ENCODE measurements around the gene STIL.
"Not testable (repeated sequence)": the region's sequence is repeated elsewhere in the genome, so short reads cannot be mapped to it uniquely, and the experiment has no call there.

The STIL gene

DNA sequence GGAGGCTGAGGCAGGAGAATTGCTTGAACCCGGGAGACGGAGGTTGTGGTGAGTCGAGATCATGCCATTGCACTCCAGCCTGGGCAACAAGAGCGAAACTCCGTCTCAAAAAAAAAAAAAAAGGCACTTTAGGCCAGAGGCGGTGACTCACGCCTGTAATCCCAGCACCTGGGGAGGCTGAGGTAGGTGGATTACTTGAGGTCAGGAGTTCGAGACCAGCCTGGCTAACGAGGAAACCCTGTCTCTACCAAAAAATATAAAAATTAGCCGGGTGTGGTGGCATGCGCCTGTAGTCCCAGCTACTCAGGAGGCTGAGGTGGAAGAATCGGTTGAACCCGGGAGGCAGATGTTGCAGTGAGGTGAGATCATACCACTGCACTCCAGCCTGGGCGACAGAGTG, 6.0 kb upstream of the STIL start:
- not testable (repeated sequence) for DNase-seq (ENCODE audit: low read depth)

DNA sequence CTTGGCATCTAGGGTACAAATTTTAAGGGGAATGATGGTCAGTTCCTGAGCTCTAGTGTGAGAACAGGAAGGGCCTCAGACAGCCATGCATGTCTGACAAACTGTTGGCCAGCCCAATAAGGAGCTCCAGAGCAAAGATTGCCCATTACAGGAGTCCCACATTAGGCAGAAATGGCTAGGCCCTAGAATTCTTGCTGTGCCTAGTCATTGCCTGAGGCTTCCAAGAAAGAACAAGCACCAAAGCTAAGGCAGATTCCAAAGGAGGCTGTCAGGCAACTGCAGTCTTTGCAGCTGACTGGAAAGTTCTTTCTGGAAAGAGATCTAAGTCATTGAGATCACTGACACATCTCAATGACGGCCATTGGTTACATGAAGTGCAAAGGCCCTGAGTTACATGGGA, 3.9 kb upstream of the STIL start:
- peak; percentile 8 for DNase-seq (ENCODE audit: low read depth)

DNA sequence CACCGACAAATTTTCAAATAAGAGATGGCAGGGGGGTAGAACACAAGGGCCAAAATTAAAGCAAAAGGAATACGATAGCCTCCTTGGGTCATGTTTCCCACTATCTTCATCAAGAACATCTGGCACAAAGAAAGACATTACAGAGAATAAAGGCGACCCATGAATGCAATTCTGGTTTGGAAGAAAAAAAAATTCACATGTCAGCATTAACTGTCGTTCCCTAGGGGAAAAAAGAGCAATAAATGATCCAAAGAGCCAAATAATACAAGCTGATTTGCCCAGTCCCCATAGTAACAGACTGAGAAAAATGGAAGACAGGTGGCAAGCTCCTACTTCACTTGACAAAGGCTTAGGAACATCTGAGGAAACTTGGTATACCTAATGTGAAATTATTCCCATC, 4.5 kb downstream of the STIL start:
- no peak for DNase-seq (ENCODE audit: low read depth)

- no peak for DNase-seq (ENCODE audit: low read depth)
These were observed 11.5 kb downstream of the STIL start for GRCh38 chr1:47302472-47302871.

DNA sequence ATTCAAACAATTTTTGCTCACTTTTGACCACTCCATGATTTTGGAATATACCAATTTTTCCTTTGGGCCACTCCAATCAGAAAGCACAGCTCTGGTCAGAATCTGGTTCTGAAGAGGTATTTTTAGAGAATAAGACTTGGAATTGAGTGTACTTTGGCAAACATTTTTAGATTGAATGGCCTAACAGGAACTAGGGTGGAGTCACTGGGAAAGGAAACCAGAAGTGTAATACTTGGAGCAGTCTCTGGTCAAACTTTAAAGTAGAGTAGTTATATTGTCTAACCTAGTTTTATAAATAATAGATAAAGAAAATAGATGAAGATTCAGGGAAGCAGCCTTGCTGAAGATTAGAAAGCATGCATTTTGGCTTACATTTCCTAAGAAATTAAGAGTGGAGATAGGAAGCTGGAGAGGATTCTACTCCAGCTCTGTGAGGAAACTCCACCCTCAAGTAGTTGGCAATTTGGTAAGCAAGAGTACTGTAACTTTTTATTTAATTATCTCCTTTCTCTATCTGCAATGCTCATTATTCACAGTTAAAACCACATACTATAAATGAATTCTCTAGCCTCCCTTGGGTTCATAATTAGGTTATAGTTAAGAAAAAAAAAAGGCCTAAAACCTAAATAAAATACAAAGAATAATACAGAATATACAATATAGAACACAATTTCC, 15.8 kb downstream of the STIL start:
- DNase-seq (ENCODE audit: low read depth): no peak

DNA sequence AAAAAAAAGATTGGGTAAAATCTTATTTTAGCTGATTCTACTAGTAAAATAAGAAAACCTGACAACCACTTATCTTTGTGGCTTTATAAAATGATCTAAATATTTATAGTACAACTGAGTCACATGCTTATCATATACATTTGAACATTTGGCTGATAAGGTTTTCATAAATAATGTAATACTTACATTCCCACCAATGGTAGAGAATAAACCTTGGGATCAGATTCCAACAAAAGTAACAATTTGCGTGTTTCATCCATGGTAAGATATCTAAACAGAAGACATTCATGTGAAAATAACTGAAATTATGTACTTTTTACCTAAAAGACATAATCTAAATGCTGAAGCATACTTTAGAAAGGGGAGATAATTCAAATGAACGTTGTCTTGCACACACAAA, 18.4 kb downstream of the STIL start:
- no peak for DNase-seq (ENCODE audit: low read depth)

DNA sequence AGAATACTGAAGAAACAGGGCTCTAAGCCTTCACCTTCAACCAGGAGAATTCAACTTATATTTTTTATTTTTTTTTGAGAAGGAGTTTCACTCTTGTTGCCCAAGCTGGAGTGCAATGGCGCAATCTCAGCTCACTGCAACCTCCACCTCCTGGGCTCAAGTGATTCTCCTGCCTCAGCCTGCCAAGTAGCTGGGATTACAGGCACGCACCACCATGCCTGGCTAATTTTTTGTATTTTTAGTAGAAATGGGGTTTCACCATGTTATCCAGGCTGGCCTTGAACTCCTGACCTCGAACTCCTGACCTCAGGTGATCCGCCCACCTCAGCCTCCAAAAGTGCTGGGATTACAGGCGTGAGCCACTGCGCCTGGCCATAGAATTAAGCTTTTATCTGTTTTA, 19.1 kb downstream of the STIL start:
- DNase-seq (ENCODE audit: low read depth): not testable (repeated sequence)

DNA sequence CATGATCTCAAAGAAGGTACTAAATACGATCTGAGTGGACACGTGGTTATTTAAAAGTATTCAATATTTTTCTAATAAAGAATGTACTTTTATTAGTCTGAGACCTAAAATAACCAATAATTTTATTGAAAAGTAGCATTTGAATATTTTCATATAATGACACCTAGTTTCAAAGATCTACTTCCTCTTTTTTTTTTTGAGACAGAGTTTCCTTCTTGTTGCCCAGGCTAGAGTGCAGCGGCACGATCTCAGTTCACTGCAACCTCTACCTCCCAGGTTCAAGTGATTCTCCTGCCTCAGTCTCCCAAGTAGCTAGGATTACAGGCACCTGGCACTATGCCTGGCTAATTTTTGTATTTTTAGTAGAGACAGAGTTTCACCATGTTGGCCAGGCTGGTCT, 25.8 kb downstream of the STIL start:
- DNase-seq (ENCODE audit: low read depth): not testable (repeated sequence)

DNA sequence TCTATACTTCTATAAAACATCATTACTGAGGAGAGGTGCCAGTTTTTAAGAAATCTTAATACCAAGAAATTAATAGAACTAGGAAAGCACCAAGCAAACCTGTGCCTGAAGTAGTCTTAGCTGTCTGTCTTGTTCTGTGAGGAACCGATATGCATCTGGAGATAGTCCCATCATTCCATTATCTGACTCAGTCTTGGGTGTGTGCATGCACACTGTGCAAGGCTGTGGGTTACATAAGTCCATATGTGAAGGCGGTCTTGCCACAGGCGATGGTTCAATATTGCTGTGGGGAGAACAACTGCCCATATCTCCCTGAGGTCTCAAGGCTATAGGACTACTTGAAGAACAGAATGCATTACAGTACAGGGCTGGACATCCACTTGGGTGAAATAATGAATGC, 33.8 kb downstream of the STIL start:
- no peak for DNase-seq (ENCODE audit: low read depth)

DNA sequence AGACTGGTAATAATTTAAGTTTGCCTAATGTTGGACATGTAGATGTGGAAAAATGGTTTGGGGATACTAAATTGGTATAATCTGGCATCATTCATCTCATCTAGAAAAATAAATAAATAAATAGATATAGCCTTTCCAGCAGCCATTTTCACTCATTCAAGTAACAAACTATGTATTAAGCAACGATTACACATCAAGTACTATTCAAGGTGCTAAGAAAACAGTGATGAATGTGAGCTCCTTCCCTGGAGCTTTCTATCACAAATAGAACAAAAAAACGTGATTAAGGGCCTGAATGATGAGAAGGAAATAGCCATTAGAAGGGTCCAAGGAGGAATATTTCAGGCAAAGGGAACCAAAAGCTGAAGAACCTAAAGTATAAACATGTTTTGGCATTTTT, 37.1 kb downstream of the STIL start:
- DNase-seq (ENCODE audit: low read depth): no peak

DNA sequence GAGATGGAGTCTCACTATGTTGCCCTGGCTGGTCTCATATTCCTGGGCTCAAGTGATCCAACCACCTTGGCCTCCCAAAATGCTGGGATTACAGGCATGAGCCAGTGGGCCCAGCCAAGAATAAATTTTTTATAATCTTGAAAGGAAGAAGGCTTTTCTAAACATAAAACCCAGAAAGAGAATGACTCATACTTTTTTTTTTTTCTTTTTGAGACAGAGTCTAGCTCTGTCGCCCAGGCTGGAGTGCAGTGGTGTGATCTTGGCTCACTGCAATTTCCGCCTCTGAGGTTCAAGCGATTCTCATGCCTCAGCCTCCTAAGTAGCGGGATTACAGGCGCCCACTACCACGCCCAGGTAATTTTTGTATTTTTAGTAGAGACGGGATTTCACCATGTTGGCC, 38.1 kb downstream of the STIL start:
- DNase-seq (ENCODE audit: low read depth): not testable (repeated sequence)

DNA sequence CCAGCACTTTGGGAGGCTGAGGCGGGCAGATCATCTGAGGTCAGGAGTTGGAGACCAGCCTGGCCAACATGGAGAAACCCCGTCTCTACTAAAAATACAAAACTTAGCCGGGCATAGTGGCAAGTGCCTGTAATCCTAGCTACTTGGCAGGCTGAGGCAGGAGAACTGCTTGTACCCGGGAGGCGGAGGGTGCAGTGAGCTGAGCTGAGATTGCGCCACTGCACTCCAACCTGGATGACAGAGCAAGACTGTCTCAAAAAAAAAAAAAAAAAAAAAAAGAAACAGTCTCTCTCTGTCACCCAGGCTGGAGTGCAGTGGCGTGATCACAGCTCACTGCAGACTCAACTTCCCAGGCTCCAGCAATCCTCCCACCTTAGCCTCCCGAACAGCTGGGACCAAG, 48.4 kb downstream of the STIL start:
- not testable (repeated sequence) for DNase-seq (ENCODE audit: low read depth)

DNA sequence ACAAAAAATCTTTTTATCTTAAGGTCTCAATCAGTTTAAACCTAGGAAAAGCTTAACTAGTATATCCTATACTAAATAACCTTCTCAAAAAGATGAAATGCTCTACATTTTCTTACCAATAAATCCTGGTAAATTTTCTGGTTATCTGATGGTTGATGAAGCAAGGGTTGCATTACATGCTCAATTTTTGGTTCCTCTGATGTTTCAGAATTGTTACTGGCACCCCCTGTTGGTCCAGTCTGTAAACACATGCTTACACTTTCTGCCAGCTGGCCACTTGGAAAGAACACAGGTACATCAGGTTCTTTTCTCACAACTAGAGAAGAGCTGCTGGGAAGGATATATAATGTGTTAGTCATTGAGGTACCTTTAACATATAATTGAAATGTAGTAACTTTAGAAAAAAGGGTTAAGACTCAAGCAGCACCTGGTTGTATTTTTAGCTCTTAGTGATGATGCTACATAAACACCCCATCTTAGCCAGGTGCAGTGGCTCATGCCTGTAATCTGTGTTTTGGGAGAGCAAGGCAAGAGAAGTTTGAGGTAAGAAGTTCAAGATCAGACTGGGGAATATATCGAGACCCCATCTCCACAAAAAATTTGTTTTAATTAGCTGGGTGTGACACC, 51.0 kb downstream of the STIL start:
- DNase-seq (ENCODE audit: low read depth): peak; percentile 11

GRCh38 chr1:47257224-47257623, 56.7 kb downstream of the STIL start:
- DNase-seq (ENCODE audit: low read depth): no peak

GRCh38 chr1:47252795-47253194, 61.2 kb downstream of the STIL start:
- no peak for DNase-seq (ENCODE audit: low read depth)

DNA sequence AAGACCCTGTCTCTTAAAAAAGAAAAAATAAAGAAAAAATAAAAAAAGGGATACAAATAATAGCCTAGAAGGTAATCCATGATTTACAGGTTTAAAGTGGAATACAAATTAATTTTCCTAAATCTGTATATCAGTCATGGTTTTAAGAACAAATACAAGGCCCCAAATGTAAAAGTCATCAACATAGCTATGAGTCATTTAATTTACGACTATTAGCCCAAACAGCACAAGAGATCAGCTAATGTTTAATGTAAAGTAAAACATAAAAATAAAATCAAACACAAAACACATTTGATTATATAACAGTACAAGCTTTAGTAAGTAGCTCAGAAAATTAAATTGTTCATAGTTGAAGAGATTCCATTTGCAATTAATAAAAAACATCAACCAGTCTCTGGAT, 61.6 kb downstream of the STIL start:
- no peak for DNase-seq (ENCODE audit: low read depth)

GRCh38 chr1:47249755-47250154, 64.2 kb downstream of the STIL start:
- no peak for DNase-seq (ENCODE audit: low read depth)

DNA sequence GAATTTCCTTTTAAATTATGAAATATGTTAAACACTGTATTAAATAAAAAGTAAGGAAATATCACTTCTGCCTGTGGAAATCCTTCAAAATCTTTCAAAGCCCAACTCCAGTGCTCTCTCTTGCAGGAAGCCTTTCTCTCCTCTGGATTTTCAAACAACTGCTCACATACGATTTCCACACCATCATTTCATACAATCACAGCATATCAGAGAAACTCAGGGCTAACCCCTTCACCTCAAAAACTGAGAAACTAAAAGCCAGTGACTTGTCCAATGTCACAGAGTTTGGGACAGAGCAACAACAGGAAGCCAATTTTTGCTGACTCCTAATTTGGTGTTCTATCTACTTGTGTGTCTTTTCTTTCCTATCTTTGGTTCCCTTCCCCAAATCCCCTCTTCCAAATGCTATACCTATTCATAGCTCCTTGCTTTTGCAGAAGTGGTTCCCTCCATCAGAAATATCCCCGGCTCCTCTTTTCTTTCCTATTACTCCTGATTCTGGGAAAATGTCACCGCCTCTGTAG, 69.5 kb downstream of the STIL start:
- DNase-seq (ENCODE audit: low read depth): no peak

GRCh38 chr1:47243910-47244309, 70.0 kb downstream of the STIL start:
- no peak for DNase-seq (ENCODE audit: low read depth)

DNA sequence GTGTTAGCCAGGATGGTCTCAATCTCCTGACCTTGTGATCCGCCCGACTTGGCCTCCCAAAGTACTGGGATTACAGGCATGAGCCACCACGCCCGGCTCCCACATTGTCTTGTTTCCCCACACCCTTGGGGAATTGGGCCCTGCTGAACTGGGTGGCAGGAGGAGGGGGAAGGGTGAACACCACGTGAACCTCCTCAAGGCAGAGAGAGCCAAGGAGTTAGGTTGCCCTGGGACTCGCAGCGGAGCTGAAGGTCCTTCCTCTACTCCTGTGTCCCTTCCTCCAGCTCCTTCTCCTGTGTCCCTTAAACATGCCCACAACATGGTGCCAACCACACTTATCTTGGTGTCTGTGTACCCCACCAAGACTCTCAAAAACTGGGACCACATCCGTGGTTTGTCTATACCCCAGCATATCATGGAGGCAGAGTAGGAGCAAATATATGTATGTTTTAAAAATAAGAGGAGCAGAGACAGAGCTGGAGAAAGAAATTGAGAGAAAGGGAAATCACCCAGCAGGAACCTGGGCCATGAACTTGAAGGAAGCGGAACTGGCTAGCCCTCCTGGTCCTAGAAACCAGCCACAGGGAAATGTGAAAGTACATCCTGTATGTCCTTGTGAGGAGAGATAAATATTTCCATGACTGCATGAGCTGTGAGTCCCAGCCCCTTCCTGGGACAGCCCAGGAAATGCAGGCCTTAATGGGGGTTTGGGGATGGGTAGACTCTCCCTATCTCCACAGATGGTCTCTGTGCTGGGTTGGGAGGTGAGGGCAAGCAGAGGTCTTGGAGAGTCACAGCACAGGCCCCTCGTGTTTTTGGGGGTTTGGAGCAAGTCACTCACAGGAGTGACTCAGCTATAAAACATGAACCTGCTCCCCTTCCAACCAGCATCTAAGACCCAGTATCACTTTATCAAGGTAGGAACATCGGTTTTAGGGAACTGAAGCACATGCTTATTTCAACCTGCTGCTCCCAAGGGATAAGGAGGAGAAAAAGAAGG, 72.5 kb downstream of the STIL start:
- no peak for DNase-seq (ENCODE audit: low read depth)

DNA sequence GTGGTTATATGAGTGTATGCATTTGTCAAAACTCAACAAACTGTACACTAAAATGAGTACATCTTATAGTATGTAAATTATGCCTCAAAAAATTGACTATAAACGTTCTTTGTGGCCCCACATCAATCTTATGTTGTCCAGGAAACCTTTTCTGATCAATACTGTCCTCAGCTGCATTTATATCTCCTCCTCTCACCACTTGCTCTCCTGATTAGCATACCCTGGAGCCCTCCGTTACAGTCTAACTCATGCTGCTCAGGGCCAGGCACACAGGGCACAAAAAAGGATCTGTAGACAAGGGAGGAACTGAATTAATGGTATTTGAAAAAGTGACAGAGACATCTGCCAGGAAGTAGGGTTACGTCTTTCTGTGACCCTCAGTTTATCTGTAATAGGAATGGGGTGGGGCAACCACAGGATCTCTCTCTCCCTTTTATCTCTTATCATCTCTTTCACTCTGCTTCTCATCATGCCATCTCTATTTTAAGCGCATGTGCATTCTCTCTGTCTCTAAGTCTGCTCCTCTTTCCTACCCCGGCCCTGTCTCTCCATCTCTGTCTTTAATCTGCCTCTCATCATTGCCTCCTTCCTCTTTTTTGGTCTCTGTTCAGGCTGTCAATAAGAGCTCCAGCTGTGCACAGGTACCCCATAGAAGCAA, 74.9 kb downstream of the STIL start:
- no peak for DNase-seq (ENCODE audit: low read depth)

GRCh38 chr1:47235806-47236205, 78.1 kb downstream of the STIL start:
- no peak for DNase-seq (ENCODE audit: low read depth)
